ENCODE results near the gene ELAVL3. TPM values are rescaled to one million over a fixed set of nuclear protein-coding genes. Genes with fewer than 3 reads are reported as not detected.
"Not testable (repeated sequence)": the region's sequence is repeated elsewhere in the genome, so short reads cannot be mapped to it uniquely, and the experiment has no call there.

The ELAVL3 gene
- total RNA-seq, 4 donors from 2014 or later: not detected

DNA sequence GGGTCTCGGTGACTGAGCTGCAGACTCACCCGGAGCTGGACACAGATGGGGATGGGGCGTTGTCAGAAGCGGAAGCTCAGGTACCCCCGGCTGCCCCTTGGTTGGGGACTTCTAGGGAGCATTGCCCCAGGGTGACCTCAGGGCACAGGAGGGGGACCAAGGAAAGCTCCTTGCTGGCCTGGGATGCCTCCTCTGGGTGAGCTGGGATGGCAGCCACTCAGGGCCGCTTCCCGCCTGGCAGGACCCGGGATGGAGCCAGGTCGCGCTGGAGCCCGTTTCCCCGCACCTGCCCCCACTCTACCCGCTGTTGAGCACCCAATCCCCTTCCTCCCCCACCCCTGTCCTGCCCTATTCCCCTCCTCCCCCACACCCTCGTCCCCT, 34.6 kb downstream of the ELAVL3 start:
- TF ChIP-seq CTCF (IDR thresholded peaks at IDR 0.05): no peak
- ATAC-seq (ENCODE audit: low FRiP score): no peak
- no peak for DNase-seq (ENCODE audit: low spot score)

DNA sequence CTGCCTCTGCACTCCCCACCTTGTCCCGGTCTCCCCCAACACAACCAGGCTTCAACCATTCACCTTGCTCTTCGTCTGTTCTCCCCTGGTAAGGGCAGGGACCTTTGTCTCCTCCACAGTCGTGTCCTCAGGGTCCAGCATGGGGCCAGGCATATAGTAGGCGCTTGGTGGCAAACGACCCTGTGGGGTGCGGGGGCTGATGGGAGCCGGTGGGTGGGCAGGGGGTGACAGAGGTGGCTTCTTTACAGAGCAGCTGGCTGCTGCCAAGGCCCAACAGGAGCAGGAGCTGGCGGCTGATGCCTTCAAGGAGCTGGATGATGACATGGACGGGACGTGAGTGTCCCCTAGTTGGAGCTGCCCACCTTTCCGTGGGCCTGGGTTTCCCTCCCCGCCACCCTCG, 35.7 kb downstream of the ELAVL3 start:
- ATAC-seq (ENCODE audit: low FRiP score) (no peak), DNase-seq (ENCODE audit: low spot score) (no peak)
- no peak for TF ChIP-seq CTCF (IDR thresholded peaks at IDR 0.05)

DNA sequence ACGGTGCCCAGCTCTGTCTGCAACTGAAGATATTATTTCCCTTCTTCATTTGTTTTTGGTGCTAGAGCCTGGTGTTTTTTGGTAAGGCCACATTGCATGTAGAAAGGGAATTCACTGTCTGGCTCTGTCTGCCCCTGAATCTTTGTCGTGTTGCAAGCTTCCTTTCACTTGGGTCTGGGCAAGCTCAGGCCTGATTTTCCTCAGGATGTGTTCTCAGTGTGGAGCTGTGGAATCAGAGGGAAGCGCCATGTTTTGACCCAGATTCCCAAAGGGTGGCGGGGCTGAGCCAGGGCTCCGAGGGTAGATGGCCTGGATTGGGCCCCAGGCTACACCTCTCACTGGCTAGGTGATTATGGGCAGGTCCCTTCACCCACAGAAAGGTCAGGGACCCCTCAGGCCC, 36.8 kb downstream of the ELAVL3 start:
- DNase-seq (ENCODE audit: low spot score) (no peak), ATAC-seq (ENCODE audit: low FRiP score) (no peak)
- no peak for TF ChIP-seq CTCF (IDR thresholded peaks at IDR 0.05)

DNA sequence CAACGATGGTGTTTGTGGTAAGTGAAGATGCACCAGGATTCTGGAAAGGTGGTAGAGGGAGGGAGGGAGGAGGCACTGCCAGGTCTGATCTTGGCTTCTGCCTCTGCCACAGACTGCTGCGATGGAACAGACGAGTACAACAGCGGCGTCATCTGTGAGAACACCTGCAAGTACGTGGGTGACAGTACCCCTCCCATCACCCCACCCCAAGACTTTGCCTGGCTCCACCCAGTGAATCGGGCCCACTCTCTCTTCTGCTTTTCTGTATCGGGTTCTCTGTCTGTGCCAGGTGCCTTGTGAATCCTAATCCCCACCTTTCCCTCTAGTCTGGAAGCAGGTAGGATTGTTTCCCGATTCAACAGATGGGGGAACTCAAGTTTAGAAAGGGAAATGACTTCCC, 42.9 kb downstream of the ELAVL3 start:
- TF ChIP-seq CTCF (IDR thresholded peaks at IDR 0.05): no peak
- no peak for DNase-seq (ENCODE audit: low spot score)
- no peak for ATAC-seq (ENCODE audit: low FRiP score)

- DNase-seq (ENCODE audit: low spot score) (no peak), ATAC-seq (ENCODE audit: low FRiP score) (no peak)
- no peak for TF ChIP-seq CTCF (IDR thresholded peaks at IDR 0.05)
Observed at GRCh38 chr19:11435833-11436313, 45.0 kb downstream of the ELAVL3 start.

GRCh38 chr19:11435057-11435832, 45.6 kb downstream of the ELAVL3 start, which contains the start of the genes ODAD3 and PRKCSH:
Gene ODAD3, minus strand, starts transcription at chr19:11435121. Its CDS starts 105 bp downstream, at chr19:11435016.
Gene PRKCSH, plus strand, starts transcription at chr19:11435635. Its CDS starts 483 bp downstream, at chr19:11436118.
- peak; percentile 93 for DNase-seq (ENCODE audit: low spot score)
- TF ChIP-seq CTCF (IDR thresholded peaks at IDR 0.05): peak; percentile 60 to 95 (median 92)
- ATAC-seq (ENCODE audit: low FRiP score): peak; percentile 99

DNA sequence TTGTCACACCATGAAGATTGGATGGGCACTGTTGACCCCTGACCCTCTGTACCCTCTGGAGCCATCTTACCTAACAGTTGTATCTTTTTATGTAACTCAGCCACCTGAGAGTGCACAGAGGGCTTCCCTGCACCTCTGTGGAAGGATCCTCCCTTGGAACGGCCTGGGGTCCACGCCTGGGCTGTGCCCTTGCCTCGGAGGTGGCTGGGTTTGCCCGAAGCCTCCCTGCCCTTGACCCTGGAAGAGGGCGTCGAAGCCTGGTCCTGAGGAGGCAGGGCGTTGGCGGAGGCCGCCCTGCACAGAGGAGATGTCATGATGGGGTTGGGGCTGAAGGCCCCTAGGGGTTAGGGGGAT, 46.2 kb downstream of the ELAVL3 start:
- DNase-seq (ENCODE audit: low spot score) (no peak), ATAC-seq (ENCODE audit: low FRiP score) (no peak)
- no peak for TF ChIP-seq CTCF (IDR thresholded peaks at IDR 0.05)

DNA sequence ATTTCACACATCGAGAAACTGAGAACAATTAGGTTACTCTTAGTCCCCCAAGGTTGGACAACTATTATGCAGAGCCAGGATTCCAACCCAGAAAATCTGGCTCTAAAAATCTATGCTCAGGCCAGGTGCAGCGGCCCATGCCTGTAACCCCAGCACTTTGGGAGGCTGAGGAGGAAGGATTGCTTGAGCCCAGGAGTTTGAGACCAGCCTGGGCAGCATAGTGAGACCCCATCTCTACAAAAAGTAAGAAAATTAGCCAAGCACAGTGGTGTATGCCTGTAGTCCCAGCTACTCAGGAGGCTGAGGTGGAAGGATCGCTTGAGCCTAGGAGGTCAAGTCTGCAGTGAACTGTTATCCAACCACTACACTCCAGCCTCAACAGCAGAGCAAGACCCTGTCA, 47.3 kb downstream of the ELAVL3 start:
- not testable (repeated sequence) for DNase-seq (ENCODE audit: low spot score); ATAC-seq (ENCODE audit: low FRiP score)

Data from omental fat pad (tissue), 4 donors.